BJ (cell line): Measurements from ENCODE around the gene TTC9. TPM values are rescaled to one million over a fixed set of nuclear protein-coding genes. Genes with fewer than 3 reads are reported as not detected.

Experiments used
- CTCF ChIA-PET: fragments of 350-600 bp; formaldehyde crosslinking; extraction: SDS; loops from one replicate; lab custom pipeline; 2021; ENCODE audit warnings: antibody characterized with exemption, inconsistent platforms; lab: Yijun Ruan, JAX
- POLR2A ChIA-PET: fragments of 300-600 bp; sonication (Branson Sonifier 250); formaldehyde crosslinking; extraction: SDS; loops from one replicate; lab custom pipeline; 2021; ENCODE audit warnings: antibody characterized with exemption; lab: Charles Lee
- DNase-seq: peaks from one replicate; pipeline ENCODE4 v3.0.0-alpha.2; 2011; ENCODE audit warnings: low read depth
- H3K27me3 ChIP-seq: 2 replicates; pipeline ENCODE4 v1.6.0; 2011; ENCODE audit warnings: low read length; ENCODE audit not compliant: control insufficient read depth, insufficient read depth
- H3K36me3 ChIP-seq: 2 replicates; pipeline ENCODE4 v1.5.1; 2011; ENCODE audit warnings: low read length; ENCODE audit not compliant: control insufficient read depth, insufficient read depth
- H3K4me3 ChIP-seq: 2 replicates; pipeline ENCODE4 v1.5.1; 2011; ENCODE audit warnings: low read depth, mild to moderate bottlenecking, control low read depth, low read length
- polyA plus RNA-seq: library from polyadenylated mRNA; depleted of rRNA; stranded (reverse); fragments of >200 nt; gene quantifications from 2 replicates; pipeline ENCODE4 v1.2.3, GENCODE V29; 2011
- TF ChIP-seq, protein P1 (sequence below): IDR thresholded peaks from 2 replicates; pipeline ENCODE4 v1.5.1; 2011; ENCODE audit warnings: low read depth, mild to moderate bottlenecking, control low read depth, inconsistent platforms, low read length, moderate library complexity; ENCODE audit not compliant: insufficient read depth

Gene TTC9
- polyA plus RNA-seq, 1 experiment: 0.32 TPM

DNA sequence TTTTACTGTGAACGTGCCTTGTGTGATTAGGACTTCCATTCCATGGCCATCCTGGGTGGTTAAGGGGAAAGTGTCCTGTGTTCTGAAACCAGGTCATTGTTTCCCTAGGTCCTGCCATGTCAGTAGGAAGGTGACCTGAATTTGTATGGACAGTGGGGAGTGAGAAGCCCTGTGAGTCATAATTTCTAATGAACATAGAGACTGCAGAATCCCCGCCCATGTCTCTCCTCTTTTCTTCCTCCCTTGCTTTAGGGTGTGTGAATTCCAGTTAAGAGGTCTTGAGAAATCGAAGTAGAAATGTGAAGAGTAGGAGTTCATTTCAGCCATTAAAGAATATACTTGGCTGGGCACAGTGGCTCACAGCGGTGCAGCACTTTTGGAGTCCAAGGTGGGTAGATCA, 8.1 kb downstream of the TTC9 start:
- Histone ChIP-seq H3K27me3 (peaks cover 23% of the 10 kb centered on the region), H3K4me3 (no peak overlapping the region), H3K36me3 (no peaks in the 10 kb centered on the region)
- ChIA-PET CTCF (no interaction called here), POLR2A (no interaction called here)
- TF ChIP-seq, protein P1, sequence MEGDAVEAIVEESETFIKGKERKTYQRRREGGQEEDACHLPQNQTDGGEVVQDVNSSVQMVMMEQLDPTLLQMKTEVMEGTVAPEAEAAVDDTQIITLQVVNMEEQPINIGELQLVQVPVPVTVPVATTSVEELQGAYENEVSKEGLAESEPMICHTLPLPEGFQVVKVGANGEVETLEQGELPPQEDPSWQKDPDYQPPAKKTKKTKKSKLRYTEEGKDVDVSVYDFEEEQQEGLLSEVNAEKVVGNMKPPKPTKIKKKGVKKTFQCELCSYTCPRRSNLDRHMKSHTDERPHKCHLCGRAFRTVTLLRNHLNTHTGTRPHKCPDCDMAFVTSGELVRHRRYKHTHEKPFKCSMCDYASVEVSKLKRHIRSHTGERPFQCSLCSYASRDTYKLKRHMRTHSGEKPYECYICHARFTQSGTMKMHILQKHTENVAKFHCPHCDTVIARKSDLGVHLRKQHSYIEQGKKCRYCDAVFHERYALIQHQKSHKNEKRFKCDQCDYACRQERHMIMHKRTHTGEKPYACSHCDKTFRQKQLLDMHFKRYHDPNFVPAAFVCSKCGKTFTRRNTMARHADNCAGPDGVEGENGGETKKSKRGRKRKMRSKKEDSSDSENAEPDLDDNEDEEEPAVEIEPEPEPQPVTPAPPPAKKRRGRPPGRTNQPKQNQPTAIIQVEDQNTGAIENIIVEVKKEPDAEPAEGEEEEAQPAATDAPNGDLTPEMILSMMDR: no peak
- DNase-seq: no peak

DNA sequence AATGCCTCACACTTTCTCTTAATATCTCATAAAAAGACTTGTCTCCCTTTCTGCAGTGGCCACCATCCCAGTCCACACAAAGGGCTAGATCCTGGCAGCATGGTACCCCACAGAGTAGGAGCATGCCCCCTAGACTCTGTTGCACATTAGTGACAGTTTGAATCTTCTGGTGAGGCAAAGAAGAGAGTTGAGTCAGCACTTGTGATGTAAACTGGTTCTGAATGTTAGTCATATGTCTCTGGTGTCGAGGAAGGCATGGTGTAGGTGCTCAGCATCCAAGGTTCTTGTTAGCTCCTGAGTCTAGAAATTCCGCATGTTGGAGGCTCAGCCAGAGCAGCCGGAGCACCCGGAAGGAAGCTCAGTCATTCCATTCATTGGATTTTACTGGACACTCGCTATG, 9.8 kb downstream of the TTC9 start:
- TF ChIP-seq, protein P1: no peak
- ChIA-PET POLR2A (no interaction called here), CTCF (no interaction called here)
- Histone ChIP-seq H3K27me3 (peaks cover 17% of the 10 kb centered on the region), H3K36me3 (no peaks in the 10 kb centered on the region), H3K4me3 (no peak overlapping the region)
- no peak for DNase-seq

DNA sequence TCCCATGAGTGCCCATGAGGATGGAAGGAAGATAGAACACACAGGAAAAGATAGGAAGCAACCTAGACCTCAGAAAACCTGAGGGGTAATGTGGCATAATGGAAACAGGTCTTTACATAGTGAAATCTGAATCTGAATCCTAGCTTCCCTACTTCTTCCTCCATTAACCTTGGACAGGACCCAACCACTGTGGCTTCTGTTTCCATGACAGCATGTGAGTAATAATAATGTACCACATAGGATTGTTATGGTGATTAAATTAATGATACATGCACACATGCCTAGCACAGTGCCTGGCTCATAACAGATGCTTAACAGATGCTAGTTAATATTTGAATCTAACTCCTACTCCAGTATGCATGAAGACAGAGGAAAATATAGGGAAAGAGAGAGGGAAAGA, 11.2 kb downstream of the TTC9 start:
- TF ChIP-seq, protein P1: no peak
- H3K36me3 ChIP-seq: no peaks in the 10 kb centered on the region
- ChIA-PET POLR2A (no interaction called here), CTCF (no interaction called here)
- no peak overlapping the region for H3K4me3 ChIP-seq
- H3K27me3 ChIP-seq: peaks cover 16% of the 10 kb centered on the region
- DNase-seq: no peak

DNA sequence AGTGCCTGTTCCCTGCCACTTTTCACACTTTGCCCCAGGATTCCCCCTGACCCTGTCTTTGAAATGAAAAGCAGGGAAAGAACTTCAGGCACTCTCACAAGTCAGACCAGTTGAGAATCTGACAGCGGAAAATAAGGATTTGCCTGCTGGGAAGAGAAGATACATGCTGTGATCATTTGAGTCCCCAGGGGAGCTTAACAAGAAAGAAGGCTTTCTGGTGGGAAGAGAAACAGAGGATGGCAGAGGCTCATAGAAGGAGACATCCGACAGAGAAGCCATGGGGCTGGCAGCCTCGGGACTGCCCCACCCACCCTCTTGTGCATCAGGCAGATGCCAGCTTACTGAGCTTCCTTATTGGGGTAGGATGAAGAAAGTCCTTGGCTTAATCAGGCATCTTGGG, 11.9 kb downstream of the TTC9 start:
- Histone ChIP-seq H3K4me3 (no peak overlapping the region), H3K36me3 (no peaks in the 10 kb centered on the region), H3K27me3 (peaks cover 15% of the 10 kb centered on the region)
- ChIA-PET CTCF (interaction anchor here (0.8 kb wide), 1 partner anchor 18 kb away, joined by 3 read pairs; no protein-coding TSS in a partner anchor), POLR2A (no interaction called here)
- no peak for DNase-seq
- TF ChIP-seq, protein P1: no peak

DNA sequence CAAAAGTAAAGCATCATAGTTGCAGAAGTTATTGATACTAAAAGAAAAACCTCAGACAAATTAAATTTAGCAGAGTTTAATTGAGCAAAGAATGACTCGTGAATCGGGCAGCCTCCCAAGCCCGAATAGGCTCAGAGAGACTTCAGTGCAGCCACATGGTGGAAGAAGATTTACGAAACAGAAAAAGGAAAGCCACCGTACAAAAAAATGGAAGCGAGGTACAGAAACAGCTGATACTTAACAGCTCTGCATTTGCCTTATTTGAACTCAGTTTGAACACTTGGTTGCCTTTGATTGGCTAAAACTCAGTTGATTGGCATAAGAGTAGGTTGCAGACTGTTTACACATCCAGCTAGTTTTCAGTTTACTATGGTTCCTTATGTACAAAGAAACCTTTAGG, 12.9 kb downstream of the TTC9 start:
- CTCF ChIA-PET: no interaction called here
- TF ChIP-seq, protein P1: no peak
- no peak for DNase-seq
- Histone ChIP-seq H3K27me3 (peaks cover 14% of the 10 kb centered on the region), H3K4me3 (no peak overlapping the region), H3K36me3 (no peaks in the 10 kb centered on the region)
- POLR2A ChIA-PET: no interaction called here
